ENCODE data around the gene ECT2L. TPM values are rescaled to one million over a fixed set of nuclear protein-coding genes. Genes with fewer than 3 reads are reported as not detected.
A peak's percentile ranks its signal among the peaks of the same experiment; 100 is the strongest.
"Not testable (repeated sequence)": the region's sequence is repeated elsewhere in the genome, so short reads cannot be mapped to it uniquely, and the experiment has no call there.

ECT2L gene
- total RNA-seq, 1 experiment from 2014 or later, result not detected

DNA sequence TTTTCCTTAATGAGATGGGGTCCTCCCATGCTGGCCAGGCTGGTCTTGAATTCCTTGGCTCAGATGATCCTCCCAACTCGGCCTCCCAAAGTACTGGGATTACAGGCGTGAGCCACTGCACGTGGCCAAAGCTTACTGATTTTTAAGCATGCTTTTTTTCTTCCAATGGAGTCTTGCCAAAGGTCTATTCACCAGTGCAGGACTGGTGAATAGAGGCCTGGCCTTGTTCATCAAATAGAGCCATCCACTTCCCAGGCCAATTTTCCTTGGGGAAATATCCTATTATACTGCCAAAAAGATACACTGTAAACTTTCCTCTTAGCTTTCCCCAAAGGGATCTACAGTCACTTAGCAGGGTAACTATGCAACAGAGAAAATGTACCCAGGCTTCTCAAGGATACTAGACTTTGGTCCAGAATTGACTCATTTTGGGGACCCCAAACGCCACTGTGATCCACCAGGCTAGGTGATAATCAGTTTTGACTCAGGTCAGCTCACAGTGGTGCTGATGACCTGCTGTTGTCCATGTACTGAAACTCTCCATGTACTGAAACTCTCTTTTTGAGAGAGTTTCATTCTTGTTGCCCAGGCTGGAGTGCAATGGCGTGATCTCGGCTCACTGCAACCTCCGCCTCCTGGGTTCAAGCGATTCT, 100.3 kb downstream of the ECT2L start:
- no peak for DNase-seq (ENCODE audit: low read depth in 1 of 2, low spot score in 2 of 2)
- no peaks in the 10 kb centered on the region for H3K27me3 ChIP-seq (replicated peaks)
- H3K4me3 ChIP-seq, result no peak overlapping the region
- H3K27ac ChIP-seq, result no peak overlapping the region
- H3K36me3 ChIP-seq, result no peaks in the 10 kb centered on the region
- no peaks in the 10 kb centered on the region for H3K9me3 ChIP-seq (replicated peaks)
- H3K4me1 ChIP-seq (replicated peaks), result peaks cover 4% of the 10 kb centered on the region; the same call in 1 of the 2 replicates

DNA sequence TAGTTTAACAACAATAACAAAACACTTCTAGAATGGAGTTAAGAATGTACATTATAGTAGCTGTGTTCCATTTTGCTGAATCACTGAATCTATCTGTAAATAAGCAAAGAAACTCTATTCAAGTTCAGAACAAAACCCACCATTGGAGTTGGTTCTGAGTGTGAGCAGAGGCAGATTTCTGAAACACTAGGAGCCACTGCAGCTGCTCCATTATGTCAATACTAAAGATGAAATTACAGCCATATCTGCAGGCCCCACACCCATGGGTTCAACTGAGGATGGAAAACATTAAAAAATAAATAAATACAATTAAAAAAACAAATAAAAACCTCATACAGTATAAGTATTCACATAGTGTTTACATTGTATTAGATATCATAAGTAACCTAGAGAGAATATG, 101.1 kb downstream of the ECT2L start:
- Histone ChIP-seq H3K4me1 (replicated peaks) (peaks cover 1% of the 10 kb centered on the region; the same call in 1 of the 2 replicates), H3K4me3 (no peak overlapping the region), H3K9me3 (replicated peaks) (no peaks in the 10 kb centered on the region), H3K27me3 (replicated peaks) (no peaks in the 10 kb centered on the region), H3K27ac (no peak overlapping the region), H3K36me3 (no peaks in the 10 kb centered on the region)
- no peak for DNase-seq (ENCODE audit: low read depth in 1 of 2, low spot score in 2 of 2)

DNA sequence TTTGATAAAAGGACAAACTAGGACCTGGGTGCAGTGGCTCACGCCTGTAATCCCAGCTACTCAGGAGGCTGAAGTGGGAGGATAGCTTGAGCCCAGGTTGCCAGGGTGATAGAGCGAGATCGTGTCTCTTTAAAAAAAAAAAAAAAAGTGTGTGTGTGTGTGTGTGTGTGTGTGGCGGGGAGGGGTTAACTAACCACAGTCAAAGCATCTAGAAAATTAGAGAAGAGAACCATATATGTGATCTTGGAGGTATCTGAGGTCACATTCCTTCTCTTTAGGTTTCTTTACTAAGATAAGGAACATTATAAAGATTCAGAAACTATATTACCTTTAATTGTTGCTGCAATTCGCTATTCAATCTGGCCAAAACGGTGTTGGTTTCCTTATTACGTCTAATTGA, 111.3 kb downstream of the ECT2L start:
- H3K27me3 ChIP-seq (replicated peaks), result no peaks in the 10 kb centered on the region

DNA sequence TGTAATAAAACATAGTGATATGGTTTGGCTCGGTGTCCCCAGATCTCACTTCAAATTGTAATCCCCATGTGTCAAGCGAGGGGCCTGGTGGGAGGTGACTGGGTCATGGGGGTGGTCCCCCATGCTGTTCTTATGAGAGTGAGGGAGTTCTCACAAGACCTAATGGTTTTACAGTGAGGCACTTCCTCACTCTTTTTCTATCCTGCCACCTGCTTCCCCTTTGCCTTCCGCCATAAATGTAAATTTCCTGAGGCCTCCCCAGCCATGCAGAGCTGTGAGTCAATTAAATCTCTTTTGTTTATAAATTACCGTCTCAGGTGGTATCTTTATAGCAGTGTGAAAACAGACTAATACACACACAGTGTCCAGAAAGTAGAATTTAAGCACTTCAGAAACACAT, 113.6 kb downstream of the ECT2L start:
- Histone ChIP-seq H3K4me1 (replicated peaks) (no peaks in the 10 kb centered on the region), H3K9me3 (replicated peaks) (no peaks in the 10 kb centered on the region), H3K4me3 (no peak overlapping the region), H3K27ac (no peak overlapping the region), H3K27me3 (replicated peaks) (no peaks in the 10 kb centered on the region), H3K36me3 (peaks cover 45% of the 10 kb centered on the region)
- DNase-seq (ENCODE audit: low read depth in 1 of 2, low spot score in 2 of 2), result no peak

More for the DNA sequence above, 111.3 kb downstream of the ECT2L start:
- H3K9me3 ChIP-seq (replicated peaks), result no peaks in the 10 kb centered on the region
- peaks cover 44% of the 10 kb centered on the region for H3K36me3 ChIP-seq
- no peak for DNase-seq (ENCODE audit: low read depth in 1 of 2, low spot score in 2 of 2)
- no peaks in the 10 kb centered on the region for H3K4me1 ChIP-seq (replicated peaks)
- H3K27ac ChIP-seq, result no peak overlapping the region
- no peak overlapping the region for H3K4me3 ChIP-seq

DNA sequence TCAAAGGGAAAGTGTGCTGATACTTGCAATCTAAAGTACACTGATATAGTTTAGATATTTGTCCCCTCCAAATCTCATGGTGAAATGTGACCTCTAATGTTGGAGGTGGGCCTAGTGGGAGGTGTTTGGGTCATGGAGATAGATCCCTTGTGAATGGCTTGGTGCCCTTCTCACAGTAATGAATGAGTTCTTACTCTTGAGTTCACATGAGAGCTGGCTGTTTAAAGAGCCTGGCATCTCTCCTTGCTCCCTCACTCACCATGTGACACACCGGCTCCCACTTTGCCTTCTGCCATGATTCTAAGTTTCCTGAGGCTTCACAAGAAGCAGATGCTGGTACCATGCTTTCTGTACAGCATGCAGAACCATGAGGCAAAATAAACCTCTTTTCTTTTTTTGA, 114.1 kb downstream of the ECT2L start:
- Histone ChIP-seq H3K27me3 (replicated peaks) (no peaks in the 10 kb centered on the region), H3K36me3 (peaks cover 45% of the 10 kb centered on the region), H3K9me3 (replicated peaks) (no peaks in the 10 kb centered on the region), H3K4me1 (replicated peaks) (no peaks in the 10 kb centered on the region), H3K27ac (no peak overlapping the region), H3K4me3 (no peak overlapping the region)
- DNase-seq (ENCODE audit: low read depth in 1 of 2, low spot score in 2 of 2), result no peak

DNA sequence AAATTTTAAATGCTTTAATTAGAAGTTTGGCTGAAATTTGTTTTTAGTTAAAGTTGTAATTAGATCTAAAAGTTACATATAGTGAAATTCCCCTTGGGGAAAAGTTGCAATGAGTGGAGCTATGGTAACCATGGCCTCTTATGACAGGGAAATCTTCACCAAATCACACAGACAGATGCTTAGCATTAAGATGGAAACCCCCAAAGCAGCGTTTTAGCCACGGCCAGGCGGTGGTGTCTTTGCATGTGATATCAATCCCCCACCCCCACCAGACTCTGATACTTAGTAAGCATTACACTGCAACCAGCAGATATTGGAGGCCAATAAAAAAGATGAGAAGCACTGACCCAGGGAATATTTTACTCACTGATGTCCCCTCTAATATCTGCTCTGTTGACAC, 116.4 kb downstream of the ECT2L start:
- Histone ChIP-seq H3K36me3 (peaks cover 40% of the 10 kb centered on the region), H3K27ac (no peak overlapping the region), H3K9me3 (replicated peaks) (no peaks in the 10 kb centered on the region), H3K4me1 (replicated peaks) (no peaks in the 10 kb centered on the region), H3K27me3 (replicated peaks) (no peaks in the 10 kb centered on the region), H3K4me3 (no peak overlapping the region)
- no peak for DNase-seq (ENCODE audit: low read depth in 1 of 2, low spot score in 2 of 2)

DNA sequence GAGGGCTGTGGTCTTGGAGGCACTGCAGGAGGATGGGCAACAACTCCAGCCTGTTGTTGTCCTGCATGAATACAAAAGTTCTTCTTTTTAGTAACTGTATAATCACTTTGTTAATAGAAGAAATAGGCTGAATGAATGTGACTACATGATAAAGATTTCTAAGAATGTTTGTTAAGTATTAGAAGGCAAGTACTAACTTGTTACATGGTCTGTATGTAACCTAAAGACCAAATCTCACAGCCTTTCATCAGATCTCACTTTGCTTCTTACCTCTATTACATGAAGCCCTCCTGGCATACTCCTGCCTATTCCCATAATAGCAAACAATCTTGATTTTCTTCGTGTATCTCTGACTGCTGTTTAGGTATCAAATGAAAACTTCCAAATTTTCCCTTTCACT, 118.8 kb downstream of the ECT2L start:
- H3K27ac ChIP-seq, result no peak overlapping the region
- no peaks in the 10 kb centered on the region for H3K4me1 ChIP-seq (replicated peaks)
- DNase-seq (ENCODE audit: low read depth in 1 of 2, low spot score in 2 of 2), result no peak
- H3K4me3 ChIP-seq, result no peak overlapping the region
- H3K36me3 ChIP-seq, result peaks cover 34% of the 10 kb centered on the region
- no peaks in the 10 kb centered on the region for H3K27me3 ChIP-seq (replicated peaks)
- no peaks in the 10 kb centered on the region for H3K9me3 ChIP-seq (replicated peaks)

DNA sequence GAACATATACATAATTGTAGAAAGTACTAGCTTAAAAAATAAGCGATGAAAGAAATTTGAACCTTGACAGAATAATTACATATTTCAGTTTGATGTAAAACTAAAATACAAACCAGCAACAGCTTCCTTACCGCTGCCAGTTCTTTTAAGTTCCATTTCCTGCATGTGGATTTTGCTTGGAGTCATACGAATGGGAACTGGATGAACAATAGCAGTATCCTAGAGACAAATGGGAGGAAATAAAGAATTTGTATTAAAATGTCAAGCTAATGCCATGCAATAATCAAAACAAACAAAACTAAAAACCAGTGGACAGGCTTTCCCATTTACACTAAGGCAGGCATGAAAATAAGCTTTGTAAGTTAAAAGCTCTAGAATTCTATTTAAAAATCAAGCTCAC, 125.0 kb downstream of the ECT2L start:
- no peak overlapping the region for H3K27ac ChIP-seq
- no peak for DNase-seq (ENCODE audit: low read depth in 1 of 2, low spot score in 2 of 2)
- H3K36me3 ChIP-seq, result peaks cover 19% of the 10 kb centered on the region
- H3K4me1 ChIP-seq (replicated peaks), result no peaks in the 10 kb centered on the region
- H3K4me3 ChIP-seq, result no peak overlapping the region
- H3K9me3 ChIP-seq (replicated peaks), result no peaks in the 10 kb centered on the region
- no peaks in the 10 kb centered on the region for H3K27me3 ChIP-seq (replicated peaks)

DNA sequence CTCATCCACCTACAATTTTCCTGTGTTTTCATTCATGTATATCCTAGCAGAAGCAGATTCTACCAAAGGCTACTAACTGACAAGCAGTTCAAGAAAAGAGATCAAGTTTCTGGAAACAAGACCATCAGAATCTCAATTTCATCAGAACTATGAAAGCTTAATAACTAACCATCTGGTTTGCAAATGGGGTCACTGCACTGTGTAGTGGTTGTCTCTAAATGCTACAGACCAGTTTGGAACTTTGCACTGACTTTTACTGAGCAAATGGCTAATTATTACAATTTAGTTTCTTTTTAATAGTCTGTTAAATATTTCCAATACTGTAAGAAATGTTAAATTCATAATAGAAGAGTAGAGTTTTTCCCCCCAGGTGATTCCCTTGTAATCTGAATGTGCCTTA, 127.7 kb downstream of the ECT2L start:
- H3K36me3 ChIP-seq, result peaks cover 13% of the 10 kb centered on the region
- H3K27ac ChIP-seq, result no peak overlapping the region
- no peaks in the 10 kb centered on the region for H3K27me3 ChIP-seq (replicated peaks)
- H3K4me1 ChIP-seq (replicated peaks), result no peaks in the 10 kb centered on the region
- no peak overlapping the region for H3K4me3 ChIP-seq
- no peaks in the 10 kb centered on the region for H3K9me3 ChIP-seq (replicated peaks)
- DNase-seq (ENCODE audit: low read depth in 1 of 2, low spot score in 2 of 2), result no peak

DNA sequence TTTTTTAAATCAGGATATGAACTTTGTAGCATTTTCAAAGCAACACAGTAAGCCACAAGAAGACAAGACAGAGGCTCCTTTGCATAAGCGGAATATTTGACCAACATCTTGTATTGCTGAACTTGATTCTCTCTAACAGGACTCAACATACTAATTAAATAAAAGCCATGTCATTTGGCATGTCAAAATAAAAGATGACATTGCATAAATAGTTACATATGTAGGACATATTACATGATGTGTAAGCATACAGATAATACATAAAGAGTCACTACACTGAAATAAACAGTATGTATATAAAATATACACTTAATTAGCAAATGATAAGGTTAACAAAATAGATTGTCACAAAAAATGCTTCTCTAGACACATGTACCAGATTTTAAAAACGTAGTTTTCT, 129.9 kb downstream of the ECT2L start:
- H3K27ac ChIP-seq, result no peak overlapping the region
- H3K4me1 ChIP-seq (replicated peaks), result no peaks in the 10 kb centered on the region
- H3K9me3 ChIP-seq (replicated peaks), result no peaks in the 10 kb centered on the region

DNA sequence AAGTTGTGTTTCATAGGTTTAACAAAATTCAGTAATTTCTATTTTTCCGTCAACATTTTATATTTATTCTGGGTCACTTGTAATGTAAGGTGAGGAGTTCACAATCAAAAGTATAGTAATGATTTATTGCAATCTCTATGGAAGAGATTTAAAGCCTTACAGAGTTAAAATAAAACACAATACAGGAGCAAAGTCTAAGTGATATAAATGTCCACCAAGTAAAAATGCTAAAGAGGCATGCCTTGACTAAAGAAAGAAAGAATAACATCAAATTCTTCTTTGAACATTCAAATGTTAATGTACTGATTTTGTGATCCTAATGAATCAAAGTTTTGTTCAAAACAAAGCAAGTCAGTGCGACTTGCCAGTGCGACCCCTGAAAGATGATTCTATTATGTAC, 130.7 kb downstream of the ECT2L start:
- Histone ChIP-seq H3K27me3 (replicated peaks) (no peaks in the 10 kb centered on the region), H3K4me3 (no peak overlapping the region), H3K27ac (no peak overlapping the region), H3K4me1 (replicated peaks) (no peaks in the 10 kb centered on the region), H3K9me3 (replicated peaks) (no peaks in the 10 kb centered on the region), H3K36me3 (no peaks in the 10 kb centered on the region)
- DNase-seq (ENCODE audit: low read depth in 1 of 2, low spot score in 2 of 2), result no peak

More for the DNA sequence above, 129.9 kb downstream of the ECT2L start:
- Histone ChIP-seq H3K36me3 (no peaks in the 10 kb centered on the region), H3K4me3 (no peak overlapping the region), H3K27me3 (replicated peaks) (no peaks in the 10 kb centered on the region)
- DNase-seq (ENCODE audit: low read depth in 1 of 2, low spot score in 2 of 2), result no peak

DNA sequence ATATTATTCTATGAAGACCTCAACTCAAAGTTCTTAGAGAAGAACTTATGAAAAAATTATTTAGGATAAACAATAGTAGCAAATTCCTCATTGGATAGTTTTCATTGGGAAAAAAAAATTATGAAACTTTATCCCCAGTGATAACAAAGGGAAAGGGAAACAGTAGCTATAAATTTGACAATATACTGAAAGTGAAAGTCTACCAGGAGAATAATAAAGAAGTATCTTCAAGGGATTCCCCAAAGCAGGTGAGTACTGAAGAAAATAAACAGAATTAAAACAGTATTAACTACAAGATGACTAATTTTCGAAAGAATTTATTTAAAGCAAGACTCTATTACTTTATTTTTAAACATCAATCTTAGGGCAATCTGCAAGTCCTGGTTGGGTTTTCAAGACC, 135.8 kb downstream of the ECT2L start:
- H3K4me3 ChIP-seq, result no peak overlapping the region
- H3K27ac ChIP-seq, result no peak overlapping the region
- H3K36me3 ChIP-seq, result no peaks in the 10 kb centered on the region
- H3K4me1 ChIP-seq (replicated peaks), result no peaks in the 10 kb centered on the region
- H3K9me3 ChIP-seq (replicated peaks), result no peaks in the 10 kb centered on the region
- no peak for DNase-seq (ENCODE audit: low read depth in 1 of 2, low spot score in 2 of 2)
- no peaks in the 10 kb centered on the region for H3K27me3 ChIP-seq (replicated peaks)

DNA sequence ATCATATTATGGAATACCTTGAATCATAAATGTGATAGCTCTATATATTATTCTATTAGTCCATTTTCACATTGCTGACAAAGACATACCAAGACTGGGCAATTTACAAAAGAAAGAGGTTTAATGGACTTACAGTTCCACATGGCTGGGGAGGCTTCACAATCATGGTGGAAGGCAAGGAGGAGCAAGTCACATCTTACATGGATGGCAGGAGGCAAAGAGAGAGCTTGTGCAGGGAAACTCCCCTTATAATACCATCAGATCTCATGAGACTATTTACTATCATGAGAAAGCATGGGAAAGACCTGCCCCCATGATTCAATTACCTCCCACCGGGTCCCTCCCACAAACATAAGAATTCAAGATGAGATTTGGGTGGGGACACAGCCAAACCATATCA, 141.0 kb downstream of the ECT2L start:
- not testable (repeated sequence) for H3K4me1 ChIP-seq (replicated peaks); H3K4me3 ChIP-seq; H3K36me3 ChIP-seq; H3K27ac ChIP-seq; H3K27me3 ChIP-seq (replicated peaks); DNase-seq (ENCODE audit: low read depth in 1 of 2, low spot score in 2 of 2); H3K9me3 ChIP-seq (replicated peaks)

DNA sequence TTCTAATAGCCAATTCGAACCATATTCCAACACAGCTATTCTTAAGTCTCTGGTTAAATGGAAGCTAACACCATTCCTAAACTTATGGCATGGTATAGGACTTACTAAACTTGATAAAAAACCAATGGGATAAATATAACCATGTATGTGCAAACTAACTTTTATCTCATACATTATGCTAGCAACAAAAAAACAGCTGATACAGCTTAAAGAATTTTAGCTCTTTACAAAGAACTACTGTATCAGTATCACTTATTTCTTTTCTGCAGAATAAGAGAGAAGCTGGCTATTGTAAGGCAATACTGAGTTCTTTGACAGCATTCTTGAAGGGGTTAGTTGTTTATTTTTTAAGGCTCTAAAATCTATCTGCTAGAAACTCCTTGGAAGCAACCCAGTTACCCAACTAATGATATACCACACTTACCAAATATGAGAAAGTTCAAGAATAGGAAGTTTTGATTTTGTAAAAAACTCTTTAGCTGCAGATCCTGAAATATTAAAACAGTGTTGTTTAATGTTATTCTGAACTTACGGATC, 147.3 kb downstream of the ECT2L start:
- Histone ChIP-seq H3K27ac (no peak overlapping the region), H3K27me3 (replicated peaks) (no peaks in the 10 kb centered on the region), H3K9me3 (replicated peaks) (no peaks in the 10 kb centered on the region), H3K4me1 (replicated peaks) (0 out of 2 replicates have a peak, but pooled peaks cover 7% of the 10 kb centered on the region), H3K4me3 (no peak overlapping the region), H3K36me3 (peaks cover 23% of the 10 kb centered on the region)
- DNase-seq (ENCODE audit: low read depth in 1 of 2, low spot score in 2 of 2), result no peak

DNA sequence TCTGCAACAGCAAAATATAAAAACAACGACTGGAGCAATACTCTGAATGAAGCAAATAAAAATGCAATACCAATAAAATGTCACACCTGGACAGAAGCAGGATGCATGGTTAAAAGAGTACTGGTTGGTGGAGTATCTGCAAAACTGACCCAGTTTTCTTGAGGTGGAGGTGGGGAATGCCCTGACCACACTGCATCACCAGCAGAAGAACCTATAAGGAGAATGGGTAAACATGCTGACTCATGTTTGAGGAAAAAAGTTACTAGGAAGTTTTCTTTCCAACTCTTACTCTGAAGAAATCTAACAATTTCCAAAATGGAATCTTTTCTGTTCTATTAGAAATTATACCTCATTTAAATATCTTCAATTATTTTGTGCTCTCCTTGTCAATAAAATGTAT, 148.5 kb downstream of the ECT2L start:
- H3K27ac ChIP-seq, result peak overlapping the region; percentile 37; the same call in 1 of the 2 replicates
- no peaks in the 10 kb centered on the region for H3K9me3 ChIP-seq (replicated peaks)
- 0 out of 2 replicates have a peak, but pooled peaks cover 7% of the 10 kb centered on the region for H3K4me1 ChIP-seq (replicated peaks)
- no peak overlapping the region for H3K4me3 ChIP-seq
- H3K36me3 ChIP-seq, result peaks cover 23% of the 10 kb centered on the region
- DNase-seq (ENCODE audit: low read depth in 1 of 2, low spot score in 2 of 2), result peak in 1 of 2 experiments; percentile 27
- H3K27me3 ChIP-seq (replicated peaks), result no peaks in the 10 kb centered on the region
